Measurements from ENCODE around the gene CLEC14A. TPM values are rescaled to one million over a fixed set of nuclear protein-coding genes. Genes with fewer than 3 reads are reported as not detected.
A peak's percentile ranks its signal among the peaks of the same experiment; 100 is the strongest.

The CLEC14A gene
- total RNA-seq, 4 donors from 2014 or later = 2.4 to 5.7 (median 5.3) TPM; not detected in 1

- in situ Hi-C loops (cut with MboI; ENCODE audit: low pct_ligation_motif_present in 1 of 4, low pct_unique_long_range_greater_than_20kb in 1 of 4, low sequenced_read_pairs in 3 of 4) = no loop called here
- no peak for DNase-seq
- WGBS, 2 donors (ENCODE audit: low coverage in 1 of 2) = 53 to 56% methylated on average over 9 to 34 of the region's 34 CpGs
These were observed 44.6 kb downstream of the CLEC14A start for GRCh38 chr14:38211255-38211735.

GRCh38 chr14:38210587-38211216 lies 45.2 kb downstream of the CLEC14A start:
- DNase-seq = no peak
- WGBS, 2 donors (ENCODE audit: low coverage in 1 of 2) = 20 to 39% methylated on average over 1 to 29 of the region's 29 CpGs
- H3K4me1 ChIP-seq = peaks cover 0 to 26% (median 13%) of the 10 kb centered on the region in 4 donors
- TF ChIP-seq POLR2AphosphoS5 (IDR thresholded peaks at IDR 0.05) (no peak), EP300 (IDR thresholded peaks at IDR 0.05; ENCODE audit: low read depth) (no peak), CTCF (IDR thresholded peaks at IDR 0.05) (no peak), POLR2A (IDR thresholded peaks at IDR 0.05) (no peak)
- in situ Hi-C loops (cut with MboI; ENCODE audit: low pct_ligation_motif_present in 1 of 4, low pct_unique_long_range_greater_than_20kb in 1 of 4, low sequenced_read_pairs in 3 of 4) (no loop called here), intact Hi-C loops (cut with DNase I; ENCODE audit: low total_unique reads) (no loop called here)
- H3K36me3 ChIP-seq = no peaks in the 10 kb centered on the region
- H3K27ac ChIP-seq = no peak overlapping the region
- H3K27me3 ChIP-seq = peaks cover 42% of the 10 kb centered on the region
- H3K4me3 ChIP-seq = peak overlapping the region in 2 of 4 donors; percentile 2 to 50
- H3K9me3 ChIP-seq = no peaks in the 10 kb centered on the region

More at GRCh38 chr14:38211255-38211735, 44.6 kb downstream of the CLEC14A start:
- Histone ChIP-seq H3K4me1 (peaks cover 0 to 26% (median 13%) of the 10 kb centered on the region in 4 donors), H3K36me3 (no peaks in the 10 kb centered on the region), H3K27ac (no peak overlapping the region), H3K27me3 (peaks cover 42% of the 10 kb centered on the region), H3K4me3 (peak overlapping the region in 2 of 4 donors; percentile 2 to 50), H3K9me3 (no peaks in the 10 kb centered on the region)
- intact Hi-C loops (cut with DNase I; ENCODE audit: low total_unique reads) = no loop called here
- no peak for TF ChIP-seq POLR2A (IDR thresholded peaks at IDR 0.05)
- TF ChIP-seq CTCF (IDR thresholded peaks at IDR 0.05) = no peak
- TF ChIP-seq POLR2AphosphoS5 (IDR thresholded peaks at IDR 0.05) = no peak
- no peak for TF ChIP-seq EP300 (IDR thresholded peaks at IDR 0.05; ENCODE audit: low read depth)

- peaks cover 42% of the 10 kb centered on the region for H3K27me3 ChIP-seq
- in situ Hi-C loops (cut with MboI; ENCODE audit: low pct_ligation_motif_present in 1 of 4, low pct_unique_long_range_greater_than_20kb in 1 of 4, low sequenced_read_pairs in 3 of 4) = no loop called here
- WGBS, 2 donors (ENCODE audit: low coverage in 1 of 2) = 49% methylated on average over 69 of the region's 69 CpGs; no CpG with 5 or more reads in 1 of the 2 donors
These were observed 46.0 kb downstream of the CLEC14A start for GRCh38 chr14:38209572-38210557.

More at GRCh38 chr14:38209572-38210557, 46.0 kb downstream of the CLEC14A start:
- peak overlapping the region in 3 of 4 donors; percentile 41 to 50 (median 49) for H3K4me3 ChIP-seq
- peaks cover 0 to 26% (median 13%) of the 10 kb centered on the region in 4 donors for H3K4me1 ChIP-seq
- no peak for DNase-seq
- H3K36me3 ChIP-seq = no peaks in the 10 kb centered on the region
- no peaks in the 10 kb centered on the region for H3K9me3 ChIP-seq
- peak overlapping the region; percentile 79 to 90 (median 84) for H3K27ac ChIP-seq
- intact Hi-C loops (cut with DNase I; ENCODE audit: low total_unique reads) = no loop called here
- TF ChIP-seq CTCF (IDR thresholded peaks at IDR 0.05) = no peak
- no peak for TF ChIP-seq POLR2AphosphoS5 (IDR thresholded peaks at IDR 0.05)
- TF ChIP-seq EP300 (IDR thresholded peaks at IDR 0.05; ENCODE audit: low read depth) = no peak
- TF ChIP-seq POLR2A (IDR thresholded peaks at IDR 0.05) = no peak

All from transverse colon (tissue), 4 donors.